Lower leg skin (tissue), 3 donors: ENCODE measurements around the gene DPEP1.

Experiments
- CTCF ChIP-seq, 3 donors: fragments of 450-650 bp; IDR thresholded peaks; one replicate each; pipeline ENCODE4 v1.5.1; 2016; ENCODE audit warnings: antibody characterized with exemption in 3 of 3, mild to moderate bottlenecking in 3 of 3, moderate library complexity in 2 of 3
- POLR2A ChIP-seq, 2 donors: fragments of 450-650 bp; IDR thresholded peaks; one replicate each; pipeline ENCODE4 v1.6.1; 2016 to 2017; ENCODE audit warnings: antibody characterized with exemption in 2 of 2, mild to moderate bottlenecking in 1 of 2, moderate library complexity in 1 of 2

DNA sequence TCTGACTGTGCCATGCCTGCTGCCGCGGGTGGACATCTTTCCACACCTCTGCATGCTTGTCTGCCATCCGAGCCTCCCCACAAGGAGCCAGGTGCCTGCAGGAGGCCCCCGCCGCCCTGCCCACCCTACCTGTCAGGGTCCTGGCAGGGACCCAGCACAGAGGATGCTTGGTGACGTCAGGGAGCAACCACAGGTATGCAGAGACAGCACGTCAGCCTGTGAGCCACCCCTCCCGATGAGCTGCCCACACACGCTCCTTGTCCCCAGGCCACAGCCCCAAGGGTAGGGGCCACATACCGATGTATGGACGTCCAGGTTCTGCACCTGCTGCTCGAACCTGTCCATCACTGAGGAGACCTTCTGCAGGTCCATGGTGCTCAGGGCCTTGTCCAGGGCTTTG, 33.5 kb downstream of the DPEP1 start:
- TF ChIP-seq CTCF (IDR thresholded peaks at IDR 0.05), result no peak
- no peak for TF ChIP-seq POLR2A (IDR thresholded peaks at IDR 0.05)
